ENCODE data around the gene MALAT1.
"Not testable (repeated sequence)": the region's sequence is repeated elsewhere in the genome, so short reads cannot be mapped to it uniquely, and the experiment has no call there.

The MALAT1 gene

DNA sequence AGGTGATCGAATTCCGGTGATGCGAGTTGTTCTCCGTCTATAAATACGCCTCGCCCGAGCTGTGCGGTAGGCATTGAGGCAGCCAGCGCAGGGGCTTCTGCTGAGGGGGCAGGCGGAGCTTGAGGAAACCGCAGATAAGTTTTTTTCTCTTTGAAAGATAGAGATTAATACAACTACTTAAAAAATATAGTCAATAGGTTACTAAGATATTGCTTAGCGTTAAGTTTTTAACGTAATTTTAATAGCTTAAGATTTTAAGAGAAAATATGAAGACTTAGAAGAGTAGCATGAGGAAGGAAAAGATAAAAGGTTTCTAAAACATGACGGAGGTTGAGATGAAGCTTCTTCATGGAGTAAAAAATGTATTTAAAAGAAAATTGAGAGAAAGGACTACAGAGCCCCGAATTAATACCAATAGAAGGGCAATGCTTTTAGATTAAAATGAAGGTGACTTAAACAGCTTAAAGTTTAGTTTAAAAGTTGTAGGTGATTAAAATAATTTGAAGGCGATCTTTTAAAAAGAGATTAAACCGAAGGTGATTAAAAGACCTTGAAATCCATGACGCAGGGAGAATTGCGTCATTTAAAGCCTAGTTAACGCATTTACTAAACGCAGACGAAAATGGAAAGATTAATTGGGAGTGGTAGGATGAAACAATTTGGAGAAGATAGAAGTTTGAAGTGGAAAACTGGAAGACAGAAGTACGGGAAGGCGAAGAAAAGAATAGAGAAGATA lies at the start of gene MALAT1:
Gene MALAT1, plus strand, starts transcription at position 69 of the 736 bp plus-strand sequence.
- DNase-seq: peak; percentile 71

DNA sequence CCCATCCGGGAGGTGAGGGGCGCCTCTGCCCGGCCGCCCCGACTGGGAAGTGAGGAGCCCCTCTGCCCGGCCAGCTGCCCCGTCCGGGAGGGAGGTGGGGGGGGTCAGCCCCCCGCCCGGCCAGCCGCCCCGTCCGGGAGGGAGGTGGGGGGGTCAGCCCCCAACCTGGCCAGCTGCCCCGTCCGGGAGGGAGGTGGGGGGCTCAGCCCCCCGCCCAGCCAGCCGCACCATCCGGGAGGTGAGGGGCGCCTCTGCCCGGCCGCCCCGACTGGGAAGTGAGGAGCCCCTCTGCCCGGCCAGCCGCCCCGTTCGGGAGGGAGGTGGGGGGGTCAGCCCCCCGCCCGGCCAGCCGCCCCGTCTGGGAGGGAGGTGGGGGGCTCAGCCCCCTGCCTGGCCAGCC lies 47.5 kb upstream of the MALAT1 start:
- DNase-seq: not testable (repeated sequence)

DNA sequence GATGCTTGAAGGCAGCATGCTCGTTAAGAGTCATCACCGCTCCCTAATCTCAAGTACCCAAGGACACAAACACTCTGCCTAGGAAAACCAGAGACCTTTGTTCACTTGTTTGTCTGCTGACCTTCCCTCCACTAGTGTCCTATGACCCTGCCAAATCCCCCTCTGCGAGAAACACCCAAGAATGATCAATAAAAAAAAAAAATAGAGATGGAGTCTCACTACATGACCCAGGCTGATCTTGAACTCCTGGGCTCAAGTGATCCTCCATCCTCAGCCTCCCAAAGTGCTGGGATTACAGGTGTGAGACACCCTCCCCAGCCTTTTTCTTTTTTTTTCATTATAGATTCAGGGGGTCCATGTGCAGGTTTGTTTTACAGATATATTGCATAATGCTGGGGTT lies 46.6 kb upstream of the MALAT1 start:
- not testable (repeated sequence) for DNase-seq

DNA sequence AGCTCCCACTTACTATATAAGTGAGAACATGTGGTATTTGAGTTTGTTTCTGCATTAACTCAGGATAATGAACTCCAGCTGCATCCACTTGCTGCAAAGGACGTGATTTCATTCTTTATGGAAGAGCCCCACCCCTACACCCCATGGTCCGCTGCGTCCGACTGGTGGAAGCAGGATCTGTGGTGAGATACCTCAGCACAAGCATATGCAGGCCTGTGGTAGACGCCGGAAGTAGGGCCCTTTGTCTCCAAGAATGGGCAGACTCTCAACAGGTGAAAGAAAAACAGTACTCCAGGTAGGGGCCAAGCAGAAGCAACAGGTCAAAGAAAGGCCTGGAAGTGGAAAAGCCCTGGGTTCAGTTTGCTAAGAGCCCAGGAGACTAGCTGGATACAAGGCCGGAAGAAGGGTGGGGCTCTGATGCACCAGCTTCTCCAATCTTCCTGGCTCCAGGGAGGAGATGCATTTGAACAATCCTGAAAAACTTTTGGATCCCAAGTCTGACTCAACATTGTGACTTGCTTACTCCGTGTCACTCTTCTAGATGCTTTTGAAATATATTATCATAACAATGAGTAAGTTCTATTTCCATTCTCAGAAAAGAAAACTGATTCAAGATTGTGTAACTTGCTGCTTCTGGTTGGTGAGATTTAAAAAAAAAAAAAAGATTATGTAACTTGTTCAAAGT lies 45.9 kb upstream of the MALAT1 start:
- DNase-seq: no peak

- no peak for DNase-seq
Observed at GRCh38 chr11:65454311-65454695, 44.5 kb upstream of the MALAT1 start.

- DNase-seq: no peak
Observed at GRCh38 chr11:65454696-65455456, 44.0 kb upstream of the MALAT1 start.

- DNase-seq: no peak
Observed at GRCh38 chr11:65456418-65456817, 42.4 kb upstream of the MALAT1 start.

- no peak for DNase-seq
Observed at GRCh38 chr11:65459552-65459951, 39.3 kb upstream of the MALAT1 start.

GRCh38 chr11:65465471-65465870 lies 33.4 kb upstream of the MALAT1 start:
- not testable (repeated sequence) for DNase-seq

GRCh38 chr11:65467306-65467705 lies 31.5 kb upstream of the MALAT1 start:
- DNase-seq: not testable (repeated sequence)

DNA sequence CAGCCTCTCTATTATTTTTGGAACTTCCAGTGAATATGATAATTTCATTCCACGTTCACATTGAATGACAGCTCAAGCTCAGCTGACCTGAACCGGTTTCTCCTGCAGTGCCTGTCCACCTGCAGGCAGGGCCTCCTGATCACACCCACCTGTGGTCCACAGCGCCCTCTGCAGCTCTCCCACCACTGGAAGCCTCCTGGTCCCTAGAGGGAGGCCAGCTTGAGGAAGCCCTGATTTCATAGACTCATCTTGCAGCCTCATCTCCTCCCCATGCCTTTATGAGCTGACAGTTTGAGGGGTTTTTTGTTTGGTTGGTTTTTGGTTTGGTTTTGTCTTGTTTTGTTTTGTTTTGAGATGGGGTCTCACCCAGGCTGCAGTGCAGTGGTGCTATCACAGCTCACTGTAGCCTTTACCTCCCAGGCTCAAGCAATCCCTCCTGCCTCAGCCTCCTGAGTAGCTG lies 29.9 kb upstream of the MALAT1 start:
- no peak for DNase-seq

- DNase-seq: no peak
Observed at GRCh38 chr11:65470433-65471049, 28.3 kb upstream of the MALAT1 start.

GRCh38 chr11:65471447-65471891 lies 27.4 kb upstream of the MALAT1 start:
- DNase-seq: no peak

GRCh38 chr11:65472588-65473277 lies 26.1 kb upstream of the MALAT1 start:
- not testable (repeated sequence) for DNase-seq

DNA sequence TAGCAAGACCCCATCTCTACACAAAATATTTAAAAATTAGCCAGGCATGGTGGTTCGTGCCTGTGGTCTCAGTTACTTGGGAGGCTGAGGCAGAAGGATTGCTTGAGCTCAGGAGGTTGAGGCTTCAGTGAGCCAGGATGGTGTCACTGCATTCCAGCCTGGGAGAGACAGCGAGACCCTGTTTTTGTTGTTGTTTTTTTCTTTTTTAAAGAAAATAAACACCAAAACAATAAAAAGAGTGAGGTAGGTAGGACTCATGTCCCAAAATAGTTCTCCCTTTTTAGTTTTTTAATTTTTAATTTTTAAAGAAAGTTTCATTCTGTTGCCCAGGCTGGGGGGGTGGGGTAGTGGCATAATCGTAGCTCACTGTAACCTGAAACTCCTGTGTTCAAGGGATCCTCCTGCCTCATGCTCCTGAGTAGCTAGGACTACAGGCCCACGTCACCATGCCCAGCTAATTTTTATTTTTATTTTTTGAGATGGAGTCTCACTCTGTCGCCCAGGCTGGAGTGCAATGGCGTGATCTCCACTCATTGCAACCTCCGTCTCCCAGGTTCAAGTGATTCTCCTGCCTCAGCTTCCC lies 25.5 kb upstream of the MALAT1 start:
- no peak for DNase-seq

- no peak for DNase-seq
Observed at GRCh38 chr11:65474864-65475263, 24.0 kb upstream of the MALAT1 start.

DNA sequence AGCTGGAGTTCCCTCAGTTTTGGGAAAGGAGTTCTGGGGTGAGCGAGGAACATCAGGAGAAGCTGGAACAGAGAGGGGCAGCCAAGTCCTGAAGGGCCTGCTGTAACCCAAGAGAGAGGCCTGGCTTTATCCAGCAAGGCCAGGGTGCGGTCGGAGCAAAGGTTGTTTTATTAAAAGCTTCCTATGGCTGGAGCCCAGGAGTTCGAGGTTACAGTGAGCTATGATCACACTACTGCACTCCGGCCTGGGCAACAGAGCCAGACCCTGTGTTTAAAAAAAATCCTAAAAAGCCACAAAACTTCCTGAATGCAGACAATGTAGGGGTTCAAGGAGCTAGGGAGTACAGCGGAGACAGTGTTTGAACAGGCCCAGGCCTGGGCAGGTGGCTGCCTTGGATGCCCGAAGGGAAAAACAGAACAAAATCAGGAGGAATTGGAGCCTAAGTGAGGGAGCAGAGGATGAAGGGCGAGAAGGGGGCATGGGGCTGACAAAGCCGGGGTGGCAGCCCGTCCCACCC lies 22.2 kb upstream of the MALAT1 start:
- DNase-seq: no peak

- DNase-seq: peak; percentile 63
Observed at GRCh38 chr11:65477149-65477965, 21.5 kb upstream of the MALAT1 start.

GRCh38 chr11:65478388-65479183 lies 20.3 kb upstream of the MALAT1 start:
- DNase-seq: no peak
